HEK293T (cell line): Measurements from ENCODE around the gene TP63.
A peak's percentile ranks its signal among the peaks of the same experiment; 100 is the strongest.

Source experiments
- CTCF ChIA-PET: fragments of 350-600 bp; formaldehyde crosslinking; extraction: SDS; loops from one replicate; lab custom pipeline; 2021; ENCODE audit warnings: antibody characterized with exemption, inconsistent platforms; lab: Yijun Ruan, JAX
- POLR2A ChIA-PET: fragments of 350-600 bp; formaldehyde crosslinking; extraction: SDS; loops from one replicate; lab custom pipeline; 2020; ENCODE audit warnings: antibody characterized with exemption, inconsistent platforms; lab: Yijun Ruan, JAX
- DNase-seq: peaks from one replicate; pipeline ENCODE4 v3.0.0; 2012; ENCODE audit warnings: mixed read lengths; ENCODE audit errors: extremely low spot score
- ARNT ChIP-seq: fragments of 450-650 bp; IDR thresholded peaks from 2 replicates; pipeline ENCODE4 v1.6.1; 2017; ENCODE audit warnings: mild to moderate bottlenecking
- BHLHE40 ChIP-seq: fragments of 450-650 bp; IDR thresholded peaks from 2 replicates; pipeline ENCODE4 v1.6.1; 2016; ENCODE audit warnings: mild to moderate bottlenecking, moderate library complexity, borderline replicate concordance
- CTBP1 ChIP-seq: fragments of 450-650 bp; IDR thresholded peaks from 2 replicates; pipeline ENCODE4 v1.6.1; 2016; ENCODE audit warnings: borderline replicate concordance
- ELF4 ChIP-seq: fragments of 450-650 bp; IDR thresholded peaks from 2 replicates; pipeline ENCODE4 v1.6.1; 2017; ENCODE audit warnings: antibody characterized with exemption
- FOXA1 ChIP-seq: fragments of 450-650 bp; IDR thresholded peaks from 2 replicates; pipeline ENCODE4 v1.6.1; 2016; ENCODE audit warnings: mild to moderate bottlenecking
- FOXK2 ChIP-seq: fragments of 450-650 bp; IDR thresholded peaks from 2 replicates; pipeline ENCODE4 v1.6.1; 2016; ENCODE audit warnings: mild to moderate bottlenecking
- FOXM1 ChIP-seq: fragments of 450-650 bp; IDR thresholded peaks from 2 replicates; pipeline ENCODE4 v1.6.1; 2017; ENCODE audit warnings: mild to moderate bottlenecking, borderline replicate concordance
- HDGF ChIP-seq: fragments of 450-650 bp; IDR thresholded peaks from 2 replicates; pipeline ENCODE4 v1.6.1; 2017; ENCODE audit warnings: antibody characterized with exemption, borderline replicate concordance
- L3MBTL2 ChIP-seq: fragments of 450-650 bp; conservative IDR thresholded peaks from 2 replicates; pipeline ENCODE4 v1.6.1; 2016; ENCODE audit warnings: mild to moderate bottlenecking
- LEF1 ChIP-seq: fragments of 450-650 bp; IDR thresholded peaks from 2 replicates; pipeline ENCODE4 v1.6.1; 2017; ENCODE audit warnings: mild to moderate bottlenecking, borderline replicate concordance
- NFRKB ChIP-seq: fragments of 450-650 bp; IDR thresholded peaks from 2 replicates; pipeline ENCODE4 v1.6.1; 2016; ENCODE audit warnings: mild to moderate bottlenecking, moderate library complexity
- PKNOX1 ChIP-seq: fragments of 450-650 bp; IDR thresholded peaks from 2 replicates; pipeline ENCODE4 v1.6.1; 2016
- SP1 ChIP-seq: fragments of 450-650 bp; IDR thresholded peaks from 2 replicates; pipeline ENCODE4 v1.6.1; 2017
- SUZ12 ChIP-seq: fragments of 450-650 bp; IDR thresholded peaks from 2 replicates; pipeline ENCODE4 v1.6.1; 2016; ENCODE audit warnings: mild to moderate bottlenecking
- TARDBP ChIP-seq: fragments of 450-650 bp; IDR thresholded peaks from 2 replicates; pipeline ENCODE4 v1.6.1; 2016
- ZNF384 ChIP-seq: fragments of 450-650 bp; IDR thresholded peaks from 2 replicates; pipeline ENCODE4 v1.6.1; 2016

Gene TP63

GRCh38 chr3:189771842-189772450 lies 140.8 kb downstream of the TP63 start:
- ChIA-PET CTCF (interaction anchor here (1.1 kb wide), 1 partner anchor 10 kb away, joined by 3 read pairs; no protein-coding TSS in a partner anchor), POLR2A (no interaction called here)
- no peak for DNase-seq
- no peak for TF ChIP-seq BHLHE40
- TF ChIP-seq SP1, result no peak
- TF ChIP-seq CTBP1, result no peak
- no peak for TF ChIP-seq L3MBTL2
- TF ChIP-seq FOXM1, result no peak
- no peak for TF ChIP-seq LEF1
- no peak for TF ChIP-seq ZNF384
- no peak for TF ChIP-seq NFRKB
- TF ChIP-seq HDGF, result no peak
- TF ChIP-seq ELF4, result no peak
- no peak for TF ChIP-seq FOXK2
- TF ChIP-seq SUZ12, result no peak
- no peak for TF ChIP-seq FOXA1
- no peak for TF ChIP-seq TARDBP
- TF ChIP-seq PKNOX1, result no peak
- TF ChIP-seq ARNT, result no peak

GRCh38 chr3:189772584-189772983 lies 141.4 kb downstream of the TP63 start:
- no peak for TF ChIP-seq BHLHE40
- no peak for TF ChIP-seq L3MBTL2
- TF ChIP-seq CTBP1, result no peak
- TF ChIP-seq NFRKB, result no peak
- TF ChIP-seq HDGF, result no peak
- no peak for TF ChIP-seq ARNT
- TF ChIP-seq FOXK2, result no peak
- TF ChIP-seq FOXM1, result no peak
- TF ChIP-seq TARDBP, result no peak
- no peak for TF ChIP-seq LEF1
- no peak for TF ChIP-seq ZNF384
- TF ChIP-seq FOXA1, result no peak
- TF ChIP-seq SP1, result no peak
- no peak for TF ChIP-seq ELF4
- TF ChIP-seq PKNOX1, result no peak
- TF ChIP-seq SUZ12, result no peak
- POLR2A ChIA-PET, result no interaction called here
- DNase-seq, result no peak
- CTCF ChIA-PET, result interaction anchor here (0.6 to 1.1 kb wide), 3 partner anchors 10 to 38 kb away, joined by 3 read pairs; no protein-coding TSS in a partner anchor

- POLR2A ChIA-PET, result no interaction called here
- CTCF ChIA-PET, result interaction anchor here (0.6 to 1.1 kb wide), 3 partner anchors 11 to 38 kb away, joined by 3 read pairs; no protein-coding TSS in a partner anchor
- TF ChIP-seq ELF4, result no peak
- TF ChIP-seq PKNOX1, result peak; percentile 65
- TF ChIP-seq FOXM1, result no peak
- DNase-seq, result no peak
Observed at GRCh38 chr3:189773056-189773455, 141.9 kb downstream of the TP63 start.

GRCh38 chr3:189776149-189776824 lies 145.1 kb downstream of the TP63 start:
- no peak for DNase-seq
- ChIA-PET CTCF (interaction anchor here (0.6 kb wide), 1 partner anchor 43 kb away, joined by 3 read pairs; no protein-coding TSS in a partner anchor), POLR2A (no interaction called here)
- TF ChIP-seq FOXM1, result no peak
- TF ChIP-seq TARDBP, result no peak
- no peak for TF ChIP-seq ELF4
- TF ChIP-seq NFRKB, result no peak
- TF ChIP-seq BHLHE40, result no peak
- no peak for TF ChIP-seq SUZ12
- TF ChIP-seq L3MBTL2, result no peak
- TF ChIP-seq LEF1, result no peak
- TF ChIP-seq SP1, result no peak
- no peak for TF ChIP-seq ARNT
- TF ChIP-seq CTBP1, result no peak

GRCh38 chr3:189778340-189778950 lies 147.3 kb downstream of the TP63 start:
- no peak for TF ChIP-seq ELF4
- TF ChIP-seq PKNOX1, result no peak
- TF ChIP-seq LEF1, result no peak
- no peak for TF ChIP-seq HDGF
- TF ChIP-seq SP1, result no peak
- CTCF ChIA-PET, result interaction anchor here (1.0 kb wide), 1 partner anchor 170 kb away, joined by 3 read pairs; no protein-coding TSS in a partner anchor
- DNase-seq, result no peak
- POLR2A ChIA-PET, result no interaction called here
